Measurements from ENCODE around the gene RIMS4.

DNA sequence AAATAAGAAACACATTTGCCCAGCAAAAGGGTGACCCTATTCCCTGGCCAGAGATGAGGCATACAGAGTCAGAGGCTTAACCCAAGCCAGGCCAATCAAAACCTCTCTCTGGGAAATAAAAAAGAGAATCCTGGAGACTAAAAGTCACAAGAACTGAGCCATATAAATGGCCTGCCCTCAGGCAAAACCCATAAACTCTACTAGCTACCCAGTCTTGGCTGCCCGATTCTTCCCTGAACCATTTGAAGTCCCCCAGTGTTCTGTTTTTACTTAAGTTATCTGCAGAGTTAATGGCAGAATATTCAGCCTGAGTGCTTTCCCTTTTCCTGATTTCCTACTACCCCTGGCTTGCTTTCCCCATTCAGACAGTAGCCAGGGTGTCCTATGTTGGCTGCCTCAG lies 50.8 kb downstream of the RIMS4 start:
- TF ChIP-seq POLR2A (IDR thresholded peaks at IDR 0.05), result no peak
- TF ChIP-seq, protein P1, sequence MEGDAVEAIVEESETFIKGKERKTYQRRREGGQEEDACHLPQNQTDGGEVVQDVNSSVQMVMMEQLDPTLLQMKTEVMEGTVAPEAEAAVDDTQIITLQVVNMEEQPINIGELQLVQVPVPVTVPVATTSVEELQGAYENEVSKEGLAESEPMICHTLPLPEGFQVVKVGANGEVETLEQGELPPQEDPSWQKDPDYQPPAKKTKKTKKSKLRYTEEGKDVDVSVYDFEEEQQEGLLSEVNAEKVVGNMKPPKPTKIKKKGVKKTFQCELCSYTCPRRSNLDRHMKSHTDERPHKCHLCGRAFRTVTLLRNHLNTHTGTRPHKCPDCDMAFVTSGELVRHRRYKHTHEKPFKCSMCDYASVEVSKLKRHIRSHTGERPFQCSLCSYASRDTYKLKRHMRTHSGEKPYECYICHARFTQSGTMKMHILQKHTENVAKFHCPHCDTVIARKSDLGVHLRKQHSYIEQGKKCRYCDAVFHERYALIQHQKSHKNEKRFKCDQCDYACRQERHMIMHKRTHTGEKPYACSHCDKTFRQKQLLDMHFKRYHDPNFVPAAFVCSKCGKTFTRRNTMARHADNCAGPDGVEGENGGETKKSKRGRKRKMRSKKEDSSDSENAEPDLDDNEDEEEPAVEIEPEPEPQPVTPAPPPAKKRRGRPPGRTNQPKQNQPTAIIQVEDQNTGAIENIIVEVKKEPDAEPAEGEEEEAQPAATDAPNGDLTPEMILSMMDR (IDR thresholded peaks at IDR 0.05), result no peak

All from thyroid gland (tissue), 4 donors.